ENCODE measurements around the gene CUTC.

DNA sequence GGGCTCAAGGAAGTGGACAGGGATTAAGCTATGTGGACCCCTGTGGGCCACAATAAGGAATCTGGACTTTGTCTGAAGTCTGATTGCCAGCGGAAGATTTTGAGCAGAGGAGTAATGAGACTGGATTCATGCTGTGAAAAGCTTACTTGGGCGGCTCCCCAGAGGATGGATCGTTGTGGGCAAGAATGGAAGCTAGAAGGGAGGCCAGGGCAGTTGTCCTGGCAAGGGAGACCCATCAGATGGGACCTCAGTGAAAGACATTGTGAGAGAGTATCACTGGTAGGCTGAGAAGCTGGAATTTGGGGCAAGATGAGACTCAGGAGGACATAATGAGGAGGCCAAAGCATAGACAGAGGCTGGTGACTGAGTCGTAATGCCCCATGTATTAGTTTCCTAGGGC is 66.0 kb downstream of the CUTC start:
- TF ChIP-seq SNAI2 (CRISPR knock-in tag; IDR thresholded peaks at IDR 0.05) = no peak
- TF ChIP-seq RARB (CRISPR knock-in tag; IDR thresholded peaks at IDR 0.05) = no peak
- TF ChIP-seq, protein P1, sequence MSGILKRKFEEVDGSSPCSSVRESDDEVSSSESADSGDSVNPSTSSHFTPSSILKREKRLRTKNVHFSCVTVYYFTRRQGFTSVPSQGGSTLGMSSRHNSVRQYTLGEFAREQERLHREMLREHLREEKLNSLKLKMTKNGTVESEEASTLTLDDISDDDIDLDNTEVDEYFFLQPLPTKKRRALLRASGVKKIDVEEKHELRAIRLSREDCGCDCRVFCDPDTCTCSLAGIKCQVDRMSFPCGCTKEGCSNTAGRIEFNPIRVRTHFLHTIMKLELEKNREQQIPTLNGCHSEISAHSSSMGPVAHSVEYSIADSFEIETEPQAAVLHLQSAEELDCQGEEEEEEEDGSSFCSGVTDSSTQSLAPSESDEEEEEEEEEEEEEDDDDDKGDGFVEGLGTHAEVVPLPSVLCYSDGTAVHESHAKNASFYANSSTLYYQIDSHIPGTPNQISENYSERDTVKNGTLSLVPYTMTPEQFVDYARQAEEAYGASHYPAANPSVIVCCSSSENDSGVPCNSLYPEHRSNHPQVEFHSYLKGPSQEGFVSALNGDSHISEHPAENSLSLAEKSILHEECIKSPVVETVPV (CRISPR knock-in tag; IDR thresholded peaks at IDR 0.05) = no peak
- TF ChIP-seq ARNTL (CRISPR knock-in tag; IDR thresholded peaks at IDR 0.05; ENCODE audit: borderline replicate concordance, low read depth) = no peak
- no peak for TF ChIP-seq PPARA (CRISPR knock-in tag; IDR thresholded peaks at IDR 0.05; ENCODE audit: borderline replicate concordance)
- no peak for TF ChIP-seq TCF4 (CRISPR knock-in tag; IDR thresholded peaks at IDR 0.05; ENCODE audit: borderline replicate concordance)
- TF ChIP-seq CSDC2 (CRISPR knock-in tag; IDR thresholded peaks at IDR 0.05) = no peak
- no peak for TF ChIP-seq ESRRG (CRISPR knock-in tag; IDR thresholded peaks at IDR 0.05)
- TF ChIP-seq BACH2 (CRISPR knock-in tag; IDR thresholded peaks at IDR 0.05; ENCODE audit: borderline replicate concordance) = no peak
- TF ChIP-seq POU6F1 (CRISPR knock-in tag; IDR thresholded peaks at IDR 0.05; ENCODE audit: borderline replicate concordance, low read depth) = no peak
- no peak for TF ChIP-seq ZFP3 (CRISPR knock-in tag; IDR thresholded peaks at IDR 0.05)
- no peak for TF ChIP-seq ZNF70 (CRISPR knock-in tag; IDR thresholded peaks at IDR 0.05)
- TF ChIP-seq ISL1 (CRISPR knock-in tag; IDR thresholded peaks at IDR 0.05) = no peak
